ENCODE results near the gene DCDC2B.
A peak's percentile ranks its signal among the peaks of the same experiment; 100 is the strongest.

Gene DCDC2B

DNA sequence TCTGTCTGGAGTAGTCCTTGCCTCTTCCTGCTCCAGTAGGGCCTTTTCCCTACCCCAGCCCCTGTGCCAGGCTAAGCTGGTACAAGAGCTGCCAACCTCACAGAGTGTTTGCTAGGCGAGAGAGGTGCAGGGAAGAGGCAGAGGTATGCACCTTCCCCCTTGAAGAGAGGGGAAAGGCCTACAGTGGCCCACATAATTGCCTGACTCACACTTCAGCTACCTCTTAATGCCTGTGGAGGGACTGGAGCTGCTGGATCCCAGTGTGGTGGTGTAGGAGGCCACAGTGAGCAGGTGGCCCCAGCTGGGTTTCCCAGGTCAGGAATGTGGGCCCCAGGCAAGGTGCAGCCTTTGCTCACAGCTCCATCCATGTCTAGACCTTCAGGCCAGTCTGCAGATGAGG, 11.8 kb upstream of the DCDC2B start:
- no peak for DNase-seq

DNA sequence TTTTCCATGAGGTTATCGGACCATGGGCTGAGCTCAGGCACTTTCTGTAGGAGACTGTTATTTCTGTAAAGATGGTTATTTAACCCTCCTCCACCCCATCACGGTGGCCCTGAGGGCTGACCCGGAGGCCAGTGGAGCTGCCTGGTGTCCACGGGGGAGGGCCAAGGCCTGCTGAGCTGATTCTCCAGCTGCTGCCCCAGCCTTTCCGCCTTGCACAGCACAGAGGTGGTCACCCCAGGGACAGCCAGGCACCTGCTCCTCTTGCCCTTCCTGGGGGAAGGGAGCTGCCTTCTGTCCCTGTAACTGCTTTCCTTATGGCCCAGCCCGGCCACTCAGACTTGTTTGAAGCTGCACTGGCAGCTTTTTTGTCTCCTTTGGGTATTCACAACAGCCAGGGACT, 11.1 kb upstream of the DCDC2B start:
- DNase-seq = no peak

DNA sequence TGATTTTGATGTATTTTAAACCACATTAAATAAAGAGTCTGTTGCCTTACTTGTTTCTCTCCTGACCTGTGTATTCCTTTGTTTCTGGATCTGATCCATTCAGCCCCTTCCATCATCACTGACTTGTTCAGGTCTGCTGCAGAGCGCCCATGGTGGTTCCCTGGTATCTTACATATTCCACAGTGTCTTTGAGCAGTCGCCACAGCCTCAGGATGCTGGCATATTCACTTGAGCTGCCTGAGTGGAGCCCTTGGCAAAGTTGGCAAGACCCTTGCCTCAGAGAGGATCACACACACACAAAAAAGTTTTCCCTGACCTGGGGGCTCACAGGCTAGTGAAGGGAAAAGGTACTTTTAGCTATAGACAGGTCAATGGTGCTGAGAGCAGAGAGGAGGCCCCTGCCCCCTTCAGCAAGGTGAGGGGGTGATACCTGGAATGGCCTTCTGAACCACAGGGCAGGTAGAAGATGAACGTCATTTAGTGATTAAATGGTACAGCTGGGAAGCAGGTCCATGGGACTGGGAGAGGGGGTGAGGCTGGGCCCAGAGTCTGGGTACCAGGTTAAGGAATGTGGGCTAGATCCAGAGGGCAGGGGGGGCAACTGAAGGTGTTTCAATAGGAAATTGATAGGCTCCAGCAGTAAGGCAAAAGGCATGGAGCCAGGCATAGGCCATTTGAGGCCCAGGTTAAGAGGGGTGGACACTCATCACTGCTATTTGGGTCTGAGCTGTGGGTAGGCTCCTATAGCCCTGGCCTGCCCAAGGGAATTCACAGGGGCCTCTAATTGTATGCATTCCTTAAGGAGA, 10.4 kb upstream of the DCDC2B start:
- DNase-seq = no peak

DNA sequence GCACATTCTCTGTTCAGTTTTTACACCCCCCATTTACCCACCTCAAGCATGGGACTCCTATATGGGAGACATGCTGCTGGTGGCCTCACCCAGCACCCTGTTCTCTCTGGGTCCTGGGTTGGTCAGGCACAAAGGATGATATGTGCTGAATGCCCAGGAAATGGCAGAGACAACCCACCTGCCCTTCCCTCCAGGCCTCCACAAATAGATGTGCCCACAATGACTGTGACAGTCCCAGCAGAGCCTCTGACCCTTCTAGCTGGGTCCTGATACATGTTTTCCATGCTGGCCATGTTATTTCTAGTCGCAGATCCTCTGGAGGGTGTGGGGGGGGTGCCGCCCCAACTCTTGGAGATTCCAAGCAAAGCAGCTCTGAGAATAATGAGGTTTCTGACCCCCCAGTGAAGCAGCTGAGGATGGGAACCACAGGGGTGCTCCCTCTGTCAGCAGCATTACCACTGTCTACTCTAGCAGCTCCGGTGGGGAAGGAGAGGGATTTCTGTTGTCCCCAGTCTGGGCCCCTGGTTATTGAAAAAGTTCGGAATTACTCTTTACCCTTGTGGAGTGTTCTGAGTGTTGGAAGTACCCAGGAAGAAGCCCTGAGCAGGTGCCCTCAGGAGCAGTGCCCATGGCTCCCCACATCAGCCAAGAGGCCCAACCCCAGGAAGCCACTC, 9.7 kb upstream of the DCDC2B start:
- DNase-seq = no peak

DNA sequence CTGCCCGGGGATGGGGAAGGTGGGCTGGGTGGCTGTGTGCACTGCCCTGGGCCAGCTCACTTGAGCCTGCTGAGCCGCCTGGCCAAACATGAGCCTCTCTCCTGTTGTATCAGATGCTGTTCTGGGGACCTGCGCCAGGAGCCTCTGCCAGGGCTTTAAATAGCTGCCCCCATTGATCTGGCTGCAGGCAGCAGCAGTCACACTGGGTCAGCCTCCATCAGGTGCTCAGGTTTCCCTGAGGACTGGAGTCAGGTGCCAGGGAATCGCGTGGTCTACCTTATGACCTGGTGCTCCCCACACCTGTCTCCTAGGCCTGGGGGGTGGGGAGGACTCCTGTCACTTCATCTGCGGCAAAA, 9.2 kb upstream of the DCDC2B start:
- DNase-seq = no peak

DNA sequence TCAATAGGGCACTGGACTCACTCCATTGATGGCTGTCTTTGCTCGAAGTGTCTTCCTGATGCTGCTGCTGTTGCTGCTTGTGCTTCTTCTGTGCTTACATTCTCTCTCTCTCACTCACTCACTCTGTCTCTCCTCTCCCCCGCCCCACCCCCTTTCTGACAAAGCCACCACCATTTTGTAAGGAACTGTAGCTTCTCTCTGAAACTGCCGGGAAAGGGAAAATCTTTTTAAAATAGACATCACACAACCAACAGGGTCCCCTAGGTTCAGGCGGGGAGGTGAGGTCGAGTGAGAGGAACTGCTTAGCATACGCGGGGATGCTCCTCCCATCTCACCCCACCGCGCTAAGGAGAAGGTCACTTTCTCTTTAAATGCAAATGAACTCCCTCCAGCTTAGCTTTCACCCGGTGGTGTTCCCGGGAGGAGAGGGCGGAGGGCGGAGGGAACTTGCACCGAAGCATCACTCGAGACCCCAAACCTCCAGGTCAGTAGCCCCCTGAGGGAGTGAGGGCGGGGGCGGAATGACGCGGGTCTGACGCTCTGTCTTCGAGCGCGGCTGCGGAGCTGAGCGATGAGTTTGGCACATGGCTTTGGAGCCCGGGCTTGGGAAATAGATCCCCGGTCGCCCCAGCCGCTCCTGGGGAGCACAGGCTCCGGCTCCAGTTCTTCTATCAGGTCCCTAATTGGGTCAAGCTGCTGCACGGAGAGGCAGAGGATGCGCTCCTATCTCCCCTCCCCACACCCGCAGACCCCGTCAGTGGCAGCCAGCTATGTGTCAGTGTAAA, 8.5 kb upstream of the DCDC2B start, which contains the start of gene CCDC28B:
CCDC28B (plus strand) TSS at position 370 of the 785 bp plus-strand sequence. CDS start 1,341 bp downstream, outside the sequence.
- peak; percentile 54 for DNase-seq

DNA sequence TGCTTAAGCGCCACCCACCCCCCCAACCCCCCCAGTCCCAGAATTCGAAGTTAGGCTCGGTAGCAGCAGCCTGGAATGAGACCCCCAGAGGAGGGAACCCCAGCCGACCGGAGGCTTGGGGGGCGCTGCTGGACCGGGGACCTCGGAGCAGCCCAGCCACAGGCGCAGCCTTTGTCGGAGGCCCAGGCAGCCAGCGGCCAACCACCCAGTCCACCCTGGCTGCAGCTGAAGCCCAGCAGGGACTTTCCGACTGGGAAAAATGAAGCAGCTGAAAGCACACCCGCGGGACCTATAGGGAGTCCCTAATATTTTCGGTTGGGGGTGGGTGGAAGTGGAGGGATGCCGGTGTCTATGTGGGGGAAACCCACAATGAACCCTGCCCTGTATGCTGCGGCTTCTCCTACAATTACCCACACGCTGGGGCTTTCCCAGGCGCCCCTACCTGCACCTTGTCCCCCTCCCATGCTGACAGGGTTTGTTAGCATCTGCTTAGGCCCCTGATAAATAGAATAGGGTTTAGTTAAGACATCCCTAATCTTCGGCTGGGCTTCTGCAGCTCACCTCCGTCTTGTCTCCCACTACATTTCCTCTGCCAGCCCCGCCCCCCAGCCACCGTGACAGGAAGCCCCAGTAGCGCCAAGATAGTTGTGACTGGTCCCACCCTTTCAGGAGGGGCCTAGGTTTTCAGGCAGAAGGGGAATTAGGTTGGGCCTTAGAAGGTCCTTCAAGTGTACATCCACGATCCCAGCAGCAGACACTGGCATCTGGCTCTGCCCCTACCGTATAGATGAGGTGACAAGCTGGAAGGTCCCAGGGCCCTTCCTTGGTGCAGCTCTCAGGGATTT, 7.7 kb upstream of the DCDC2B start:
- DNase-seq = peak; percentile 78

DNA sequence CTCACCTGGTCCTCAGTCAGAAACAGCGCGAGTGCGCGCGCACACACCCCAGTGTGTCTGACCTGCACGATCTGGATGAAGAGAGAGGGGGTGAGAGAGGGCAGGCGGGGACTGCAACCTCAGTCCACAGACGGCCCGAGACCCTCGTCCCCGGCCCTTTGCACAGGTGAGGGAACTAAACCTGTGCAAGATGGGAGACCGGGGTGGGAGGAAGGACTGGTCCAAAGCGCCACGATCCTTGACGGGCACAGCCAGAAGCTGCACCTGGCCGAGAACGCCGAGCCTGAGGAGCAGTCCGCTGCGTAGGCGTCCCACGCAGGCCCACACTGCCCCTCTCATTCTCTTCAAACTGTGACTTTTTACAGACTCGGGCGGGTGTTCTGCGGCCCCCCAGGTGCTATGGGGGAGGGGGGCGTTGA, 3.9 kb upstream of the DCDC2B start:
- no peak for DNase-seq

DNA sequence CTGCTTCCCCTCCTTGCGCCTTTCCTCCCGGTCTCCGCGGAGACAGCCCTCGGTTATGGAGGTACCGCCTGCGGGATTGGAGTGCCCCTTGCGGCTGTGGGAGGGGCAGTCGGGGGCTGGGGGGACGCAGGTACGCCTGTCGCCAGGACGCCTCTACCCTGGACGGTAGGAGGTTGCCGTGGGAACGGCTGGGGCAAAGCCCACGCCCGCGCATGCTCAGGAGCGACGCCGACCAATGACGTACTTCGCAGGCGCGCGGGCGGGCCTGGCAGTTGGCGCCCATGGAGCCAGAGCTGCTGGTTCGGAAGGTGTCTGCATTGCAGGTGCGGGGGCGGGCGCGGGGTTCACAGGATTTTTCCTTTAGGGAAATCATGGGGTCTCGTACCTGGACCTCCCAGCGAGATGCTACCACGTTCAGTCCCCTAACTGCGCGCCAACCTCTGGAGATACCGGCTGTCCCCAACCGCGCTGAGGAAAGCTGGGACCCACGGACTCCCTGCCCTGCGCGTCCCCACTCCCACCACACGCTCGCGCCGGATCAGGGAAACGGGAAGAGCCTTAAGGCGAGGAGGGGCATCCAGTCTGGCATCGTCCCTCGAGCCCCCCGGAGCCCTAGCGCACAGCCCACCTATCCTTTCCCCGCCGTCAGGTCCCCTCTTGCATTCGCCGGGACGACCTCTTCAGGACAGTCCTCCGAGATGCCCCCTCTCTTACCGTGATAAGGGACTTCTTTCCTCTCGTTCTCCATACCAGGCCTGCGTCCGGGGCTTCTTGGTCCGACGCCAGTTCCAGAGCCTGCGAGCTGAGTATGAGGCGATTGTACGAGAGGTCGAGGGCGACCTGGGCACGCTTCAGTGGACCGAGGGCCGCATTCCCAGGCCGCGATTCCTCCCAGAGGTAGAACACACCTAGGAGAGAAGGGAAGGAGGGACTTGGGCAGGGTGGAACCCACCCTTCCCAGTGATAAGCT, 3.2 kb upstream of the DCDC2B start, which contains the start of gene IQCC:
IQCC (plus strand) TSS at position 271 of the 970 bp plus-strand sequence; CDS start at position 282, 11 bp downstream.
- DNase-seq = peak; percentile 85

DNA sequence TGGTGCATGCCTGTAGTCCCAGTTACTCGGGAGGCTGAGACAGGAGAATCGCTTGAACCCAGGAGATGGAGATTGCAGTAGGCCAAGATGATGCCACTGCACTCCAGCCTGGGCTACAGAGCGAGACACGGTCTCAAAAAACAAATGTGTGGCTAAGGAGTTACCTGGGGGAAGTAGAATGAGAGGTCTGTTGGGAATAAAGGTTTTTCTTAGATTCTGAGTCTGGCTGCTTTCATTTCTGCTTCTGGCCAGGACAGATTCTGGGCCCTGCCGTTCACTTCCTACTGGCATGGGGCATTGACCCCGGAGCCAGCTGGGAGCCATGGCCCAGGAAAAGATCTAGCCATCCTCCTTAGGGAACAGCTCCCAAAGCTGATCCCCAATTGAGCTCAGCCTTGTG, 420 bp upstream of the DCDC2B start:
- DNase-seq = no peak

DNA sequence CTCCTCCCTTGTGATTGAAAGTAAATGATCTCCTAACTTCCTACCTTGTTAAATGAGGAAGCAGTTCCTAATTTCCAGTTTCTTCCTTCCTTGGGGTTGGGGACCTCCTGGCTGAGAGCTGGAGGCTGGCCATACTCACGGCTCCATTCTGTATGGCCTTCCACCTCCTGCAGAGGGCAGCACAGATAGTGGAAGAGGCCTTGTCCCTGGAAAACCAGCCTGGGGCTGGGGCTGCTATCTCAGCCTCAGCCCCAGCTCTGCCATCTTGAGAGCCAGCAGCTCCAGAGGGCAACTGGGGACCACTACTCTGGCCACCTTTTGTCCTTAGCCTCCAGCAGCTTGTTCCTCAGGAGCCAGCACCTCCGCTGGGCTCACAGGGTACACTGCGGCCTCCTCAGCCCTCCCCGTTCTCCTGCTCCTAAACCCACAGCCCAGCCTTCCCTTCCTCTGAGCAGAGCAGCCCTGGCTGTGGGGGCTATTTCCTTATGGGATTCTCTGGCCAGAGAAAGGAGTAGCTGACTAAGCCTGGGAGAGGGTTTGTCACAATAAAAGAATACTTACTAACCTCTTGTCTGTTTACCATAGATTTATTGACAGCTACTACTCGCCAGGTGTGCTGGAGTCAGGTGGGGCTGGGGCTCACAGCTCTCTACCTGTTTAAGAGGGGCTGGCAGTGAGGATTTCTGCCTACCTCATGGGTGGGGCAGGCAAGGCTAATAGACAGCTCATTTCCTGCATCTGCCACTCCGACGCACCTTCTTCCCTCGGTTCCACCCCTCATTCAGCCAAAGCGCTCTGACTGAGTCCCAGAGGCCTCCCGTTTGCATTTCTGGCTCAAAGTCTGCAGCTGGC, 7.0 kb downstream of the DCDC2B start:
- DNase-seq = peak; percentile 61

DNA sequence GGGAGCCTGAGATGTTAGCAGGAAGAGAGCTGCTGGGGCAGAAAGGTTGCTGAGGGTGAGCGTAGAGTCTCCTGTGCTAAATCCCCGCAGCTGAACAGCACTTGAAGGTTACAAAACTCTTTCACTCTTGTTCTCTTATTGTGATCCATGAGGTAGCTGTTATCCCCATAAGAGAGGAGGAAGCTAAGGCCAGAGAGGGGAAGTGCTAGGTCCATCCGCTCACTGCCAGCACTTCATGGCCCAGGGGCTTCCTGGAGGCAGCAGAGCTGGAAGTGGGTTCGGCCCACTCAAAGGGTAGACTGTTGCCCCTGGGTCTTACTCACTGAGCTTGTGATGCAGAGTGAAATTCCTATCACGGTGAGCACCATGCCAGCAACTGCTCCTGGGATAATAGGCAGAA, 7.7 kb downstream of the DCDC2B start:
- no peak for DNase-seq

DNA sequence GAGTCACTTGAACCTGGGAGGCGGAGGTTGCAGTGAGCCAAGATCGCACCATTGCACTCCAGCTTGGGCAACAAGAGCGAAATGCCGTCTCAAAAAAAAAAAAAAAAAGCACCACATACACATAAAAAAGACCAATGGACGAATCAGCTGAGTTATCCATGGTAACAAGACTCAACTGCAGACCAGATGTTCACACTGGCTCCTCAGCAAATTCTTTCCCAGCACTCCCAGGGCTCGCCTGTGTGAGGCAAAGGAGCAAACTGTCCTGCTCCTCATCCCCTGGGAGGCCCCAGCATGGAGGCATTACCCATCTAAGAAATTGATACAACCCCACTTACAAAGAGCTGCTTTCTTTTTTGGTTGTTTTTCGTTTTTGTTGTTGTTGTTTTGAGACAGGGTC, 10.1 kb downstream of the DCDC2B start:
- DNase-seq = no peak

DNA sequence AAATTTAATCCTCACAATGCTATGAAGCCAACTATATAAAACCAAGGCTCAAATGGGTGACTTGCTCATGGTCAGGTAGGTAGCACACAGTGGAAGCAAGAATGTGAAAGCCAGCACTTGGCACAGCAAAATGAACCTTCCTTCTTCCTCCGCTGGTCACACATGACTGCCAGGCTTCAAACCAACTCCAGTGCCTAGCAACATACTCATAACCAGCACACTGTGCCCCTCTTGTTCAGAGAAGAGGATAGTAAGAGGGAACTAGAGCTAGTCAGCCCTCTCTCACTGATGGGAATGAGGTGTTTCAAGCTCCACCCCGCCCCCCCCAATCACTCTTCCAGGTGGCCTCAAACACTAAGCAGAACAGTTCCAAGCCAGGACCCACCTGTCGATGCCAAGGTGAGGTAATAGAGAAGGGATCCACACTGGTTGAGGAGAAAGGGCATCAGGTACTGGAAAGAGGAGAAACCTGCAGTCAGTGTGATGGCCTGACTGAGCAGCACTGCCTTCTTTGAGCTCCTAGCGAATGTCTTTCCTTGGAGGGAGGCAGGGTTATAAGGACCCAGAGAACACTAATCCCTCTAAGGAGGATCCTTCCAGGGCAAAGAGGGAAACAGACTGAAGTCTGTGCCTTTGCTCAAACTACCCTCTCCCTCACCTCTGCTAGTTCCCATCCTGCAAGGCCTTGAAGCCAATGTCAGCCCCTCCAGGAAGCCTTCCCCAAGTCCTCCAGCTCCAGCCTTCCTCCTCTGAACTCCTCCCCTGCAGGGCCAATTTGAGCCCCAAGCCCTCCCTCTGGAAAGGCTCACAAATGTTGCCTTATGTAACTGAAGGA, 12.1 kb downstream of the DCDC2B start:
- no peak for DNase-seq

DNA sequence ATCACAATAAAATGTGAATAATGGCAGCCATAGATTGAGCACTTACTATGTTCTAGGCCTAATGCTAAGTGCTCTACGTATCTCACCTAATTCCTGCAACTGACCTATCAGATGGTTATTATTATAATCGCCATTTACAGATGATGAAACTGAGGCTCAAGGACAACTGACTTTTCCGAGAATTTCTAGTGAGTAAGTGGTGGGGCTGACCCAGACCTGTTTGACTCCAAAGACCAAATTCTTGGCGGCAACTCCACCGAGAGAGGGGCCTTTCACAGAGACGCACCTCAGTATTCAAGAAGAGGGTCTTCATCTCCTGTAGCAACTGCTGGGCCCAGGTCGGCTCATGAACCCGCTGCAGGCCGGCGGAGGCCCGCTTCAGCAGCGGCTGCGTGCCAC, 12.7 kb downstream of the DCDC2B start:
- DNase-seq = no peak

DNA sequence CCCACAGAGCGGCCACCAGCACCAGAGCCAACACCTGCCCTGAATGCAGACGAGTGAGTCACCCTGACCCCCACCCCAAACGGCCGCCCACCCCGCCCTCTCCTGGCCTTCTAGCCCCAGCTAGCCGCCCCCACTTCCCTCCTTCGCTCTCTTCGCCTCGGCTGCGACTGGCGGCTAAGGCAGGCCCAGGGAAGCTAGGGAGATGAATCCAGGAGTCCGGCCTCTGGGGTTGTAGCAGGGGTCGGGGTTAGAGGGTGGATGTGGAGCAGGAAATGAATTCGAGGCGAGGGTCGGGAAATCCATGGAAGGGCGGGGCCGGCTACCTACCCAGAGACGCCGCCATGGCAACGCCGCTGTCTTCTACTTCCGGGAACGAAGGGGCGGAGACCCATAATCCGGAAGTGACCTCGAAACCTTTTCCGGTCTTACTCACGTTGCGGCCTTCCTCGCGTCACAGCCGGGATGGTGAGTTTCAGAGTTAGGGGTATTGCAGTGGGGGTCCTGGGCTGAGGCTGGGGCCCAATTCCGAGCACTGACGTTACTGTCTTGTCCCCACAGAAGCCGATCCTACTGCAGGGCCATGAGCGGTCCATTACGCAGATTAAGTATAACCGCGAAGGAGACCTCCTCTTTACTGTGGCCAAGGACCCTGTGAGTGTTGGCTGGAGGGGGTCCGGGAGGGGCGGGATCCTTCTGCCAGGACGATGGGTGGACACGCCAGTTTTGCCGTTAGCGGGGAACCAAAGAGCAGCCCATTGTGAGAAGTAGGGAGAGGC, 13.3 kb downstream of the DCDC2B start, which contains the start of the genes EIF3I and TMEM234:
EIF3I (plus strand) TSS at position 428 of the 776 bp plus-strand sequence; CDS start at position 463, 35 bp downstream.
TMEM234 (minus strand) TSS at position 374 of the 776 bp plus-strand sequence; CDS start at position 343, 31 bp downstream.
- DNase-seq = peak; percentile 88

DNA sequence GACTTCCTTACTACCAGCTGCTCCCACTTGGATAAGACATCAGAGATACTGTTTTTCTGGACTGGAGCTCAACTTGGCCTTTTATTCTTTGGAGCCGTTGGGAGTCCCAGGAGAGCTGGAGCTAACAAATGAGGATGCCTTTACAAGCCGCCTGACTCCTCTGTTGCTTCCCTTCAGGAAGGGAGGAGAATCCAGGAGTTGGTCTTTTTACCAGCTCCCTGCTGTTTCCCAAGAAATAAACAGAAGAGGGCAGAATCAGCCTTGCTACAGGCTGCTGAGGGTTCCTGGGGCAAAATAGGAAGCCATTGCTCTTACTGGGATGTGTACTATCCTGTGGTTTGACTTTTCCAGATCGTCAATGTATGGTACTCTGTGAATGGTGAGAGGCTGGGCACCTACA, 14.8 kb downstream of the DCDC2B start:
- no peak for DNase-seq

DNA sequence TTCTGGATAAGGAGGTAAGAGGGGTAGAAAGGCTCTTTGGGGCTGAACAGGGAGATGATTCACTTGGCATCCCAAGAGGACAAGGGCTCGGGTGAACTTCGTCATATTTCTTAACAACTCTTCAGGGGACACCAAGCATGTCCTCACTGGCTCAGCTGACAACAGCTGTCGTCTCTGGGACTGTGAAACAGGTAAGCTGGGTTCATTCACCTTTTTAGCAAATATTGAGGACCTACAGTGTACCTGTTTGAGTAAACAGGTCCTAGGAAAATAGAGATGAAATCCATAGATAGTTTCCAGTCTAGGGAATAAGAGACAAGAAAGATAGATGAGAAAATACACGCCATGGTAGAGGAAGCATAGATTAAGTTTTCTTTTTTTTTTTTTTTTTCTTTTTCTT, 15.4 kb downstream of the DCDC2B start:
- DNase-seq = no peak
